Activated naive CD8-positive, alpha-beta T cell treated with anti-CD3 and anti-CD28 coated beads, Interleukin-2, amount 50 U/mL, for 16 hours (primary cell): ENCODE results near the gene ARL14EPL.

Source experiments
- DNase-seq: peaks from one replicate; pipeline ENCODE4 v3.0.0-alpha.2; 2020; ENCODE audit warnings: low read depth, low spot score

The ARL14EPL gene

GRCh38 chr5:116032094-116032517 lies at the start of gene ARL14EPL:
TSS of gene ARL14EPL (plus strand) at chr5:116032472. CDS start at chr5:116051466, 18,994 bp downstream.
- no peak for DNase-seq

GRCh38 chr5:115983519-115983918 lies 48.8 kb upstream of the ARL14EPL start:
- no peak for DNase-seq

- DNase-seq, result no peak
Measured at GRCh38 chr5:115985802-115986757, 46.2 kb upstream of the ARL14EPL start.

GRCh38 chr5:115988002-115988401 lies 44.3 kb upstream of the ARL14EPL start:
- DNase-seq, result no peak

GRCh38 chr5:115992848-115993350 lies 39.4 kb upstream of the ARL14EPL start:
- no peak for DNase-seq

- no peak for DNase-seq
Measured at GRCh38 chr5:115995351-115995750, 36.9 kb upstream of the ARL14EPL start.

- no peak for DNase-seq
Measured at GRCh38 chr5:116002116-116002906, 30.0 kb upstream of the ARL14EPL start.

GRCh38 chr5:116004248-116004647 lies 28.0 kb upstream of the ARL14EPL start:
- DNase-seq, result no peak

GRCh38 chr5:116009806-116010205 lies 22.5 kb upstream of the ARL14EPL start:
- DNase-seq, result no peak

GRCh38 chr5:116011046-116011445 lies 21.2 kb upstream of the ARL14EPL start:
- no peak for DNase-seq

GRCh38 chr5:116013207-116013785 lies 19.0 kb upstream of the ARL14EPL start:
- DNase-seq, result no peak

- no peak for DNase-seq
Measured at GRCh38 chr5:116013936-116014335, 18.3 kb upstream of the ARL14EPL start.

GRCh38 chr5:116023619-116024018 lies 8.7 kb upstream of the ARL14EPL start:
- no peak for DNase-seq

GRCh38 chr5:116025866-116026265 lies 6.4 kb upstream of the ARL14EPL start:
- no peak for DNase-seq

- no peak for DNase-seq
Measured at GRCh38 chr5:116032991-116033390, 719 bp downstream of the ARL14EPL start.

GRCh38 chr5:116035123-116035522 lies 2.9 kb downstream of the ARL14EPL start:
- DNase-seq, result no peak

GRCh38 chr5:116037236-116037822 lies 5.1 kb downstream of the ARL14EPL start:
- no peak for DNase-seq

GRCh38 chr5:116038817-116039216 lies 6.5 kb downstream of the ARL14EPL start:
- no peak for DNase-seq

GRCh38 chr5:116042375-116042774 lies 10.1 kb downstream of the ARL14EPL start:
- DNase-seq, result no peak

- DNase-seq, result no peak
Measured at GRCh38 chr5:116044073-116044472, 11.8 kb downstream of the ARL14EPL start.

- DNase-seq, result no peak
Measured at GRCh38 chr5:116045821-116046220, 13.5 kb downstream of the ARL14EPL start.
